Small intestine (tissue), 7 donors: ENCODE measurements around the gene REPIN1. TPM values are rescaled to one million over a fixed set of nuclear protein-coding genes. Genes with fewer than 3 reads are reported as not detected.

Source experiments
- DNase-seq, 2 donors: peaks; one replicate each; pipeline versions ENCODE4 v3.0.0 to v3.0.0-alpha.2; 2013
- FAIRE-seq: peaks from 2 replicates; lab custom pipeline; 2012; peaks lifted over from hg19 to GRCh38; lab: Jason Lieb, UNC
- H3K27ac ChIP-seq, 3 donors: one replicate each; pipeline ENCODE4 v1.5.1; 2013; ENCODE audit warnings: low read length in 2 of 3, mild to moderate bottlenecking in 2 of 3, control low read depth in 1 of 3, inconsistent platforms in 1 of 3, low read depth in 1 of 3, moderate library complexity in 1 of 3
- H3K27me3 ChIP-seq, 3 donors: one replicate each; pipeline ENCODE4 v1.6.1; 2013; ENCODE audit warnings: low read length in 3 of 3, inconsistent platforms in 1 of 3; ENCODE audit not compliant: control insufficient read depth in 3 of 3, insufficient read depth in 3 of 3
- H3K36me3 ChIP-seq, 3 donors: one replicate each; pipeline ENCODE4 v1.6.1; 2013; ENCODE audit warnings: low read length in 3 of 3, inconsistent platforms in 1 of 3, low read depth in 1 of 3, mild to moderate bottlenecking in 1 of 3, moderate library complexity in 1 of 3; ENCODE audit not compliant: control insufficient read depth in 3 of 3, insufficient read depth in 2 of 3
- H3K4me1 ChIP-seq, 3 donors: one replicate each; pipeline ENCODE4 v1.6.1; 2013; ENCODE audit warnings: low read length in 2 of 3, inconsistent platforms in 1 of 3, low read depth in 1 of 3, mild to moderate bottlenecking in 1 of 3, moderate library complexity in 1 of 3; ENCODE audit not compliant: control insufficient read depth in 3 of 3, insufficient read depth in 2 of 3
- H3K4me3 ChIP-seq, 3 donors: one replicate each; pipeline ENCODE4 v1.5.1; 2013; ENCODE audit warnings: low read length in 3 of 3, control low read depth in 1 of 3, inconsistent platforms in 1 of 3, low read depth in 1 of 3, mild to moderate bottlenecking in 1 of 3, moderate library complexity in 1 of 3
- H3K9me3 ChIP-seq, 2 donors: one replicate each; pipeline ENCODE4 v1.6.1; 2013; ENCODE audit warnings: low read depth in 1 of 2, low read length in 1 of 2; ENCODE audit not compliant: control insufficient read depth in 2 of 2, insufficient read depth in 1 of 2
- WGBS, 3 donors: extraction: QIAGEN DNeasy Blood & Tissue Kit; methylation state at CpG; one replicate each; pipeline ENCODE4 v1.1.7; 2013; 5-methylcytosine and 5-hydroxymethylcytosine counted together
- polyA plus RNA-seq, 4 donors: library from polyadenylated mRNA; stranded (reverse) in 3 of 4; unstranded in 1 of 4; fragments of 200-250 nt in 3 of 4; fragments of 120-200 nt in 1 of 4; gene quantifications; one replicate each; pipeline versions ENCODE4 v1.2.1 to v1.2.3, GENCODE V29; 2013
- donor health status: healthy with polysubstance abuse.
- donor health status: control.
- donor health status: control.
- donor health status: Bipolar disorder and iron deficiency.
- donor health status: healthy.

Gene REPIN1
- polyA plus RNA-seq, 4 donors = 46.5 to 138 (median 78.0) TPM

GRCh38 chr7:150358433-150358832 lies 10.2 kb upstream of the REPIN1 start:
- no peaks in the 10 kb centered on the region for H3K36me3 ChIP-seq
- FAIRE-seq = no peak

GRCh38 chr7:150358988-150359621 lies 9.5 kb upstream of the REPIN1 start:
- Histone ChIP-seq H3K4me1 (peaks cover 1 to 5% (median 2%) of the 10 kb centered on the region in 3 donors), H3K4me3 (no peak overlapping the region), H3K27ac (no peak overlapping the region), H3K27me3 (no peaks in the 10 kb centered on the region), H3K36me3 (no peaks in the 10 kb centered on the region), H3K9me3 (no peaks in the 10 kb centered on the region)
- 81 to 93% (median 82%) methylated on average over 4 of the region's 4 CpGs for WGBS, 3 donors
- DNase-seq (no peak), FAIRE-seq (no peak)

More at GRCh38 chr7:150358433-150358832, 10.2 kb upstream of the REPIN1 start:
- H3K27me3 ChIP-seq = no peaks in the 10 kb centered on the region
- no peak overlapping the region for H3K27ac ChIP-seq
- DNase-seq = no peak
- H3K9me3 ChIP-seq = no peaks in the 10 kb centered on the region
- WGBS, 3 donors = 85 to 94% (median 91%) methylated on average over 4 of the region's 4 CpGs
- H3K4me3 ChIP-seq = no peak overlapping the region
- peaks cover 1 to 5% (median 2%) of the 10 kb centered on the region in 3 donors for H3K4me1 ChIP-seq

GRCh38 chr7:150359622-150360362 lies 8.8 kb upstream of the REPIN1 start:
- WGBS, 3 donors = 99 to 100% (median 100%) methylated on average over 2 of the region's 2 CpGs
- FAIRE-seq (no peak), DNase-seq (no peak)
- Histone ChIP-seq H3K4me1 (peaks cover 1 to 5% (median 2%) of the 10 kb centered on the region in 3 donors), H3K9me3 (no peaks in the 10 kb centered on the region), H3K27me3 (no peaks in the 10 kb centered on the region), H3K27ac (no peak overlapping the region), H3K36me3 (no peaks in the 10 kb centered on the region), H3K4me3 (no peak overlapping the region)

GRCh38 chr7:150360363-150361058 lies 8.1 kb upstream of the REPIN1 start:
- H3K27me3 ChIP-seq = no peaks in the 10 kb centered on the region

GRCh38 chr7:150361402-150361801 lies 7.2 kb upstream of the REPIN1 start:
- peaks cover 1 to 12% (median 2%) of the 10 kb centered on the region in 3 donors for H3K4me1 ChIP-seq
- 75 to 91% (median 85%) methylated on average over 7 of the region's 7 CpGs for WGBS, 3 donors
- no peaks in the 10 kb centered on the region for H3K27me3 ChIP-seq
- H3K27ac ChIP-seq = no peak overlapping the region
- no peak overlapping the region for H3K4me3 ChIP-seq
- no peaks in the 10 kb centered on the region for H3K36me3 ChIP-seq
- DNase-seq (no peak), FAIRE-seq (no peak)
- no peaks in the 10 kb centered on the region for H3K9me3 ChIP-seq

More at GRCh38 chr7:150360363-150361058, 8.1 kb upstream of the REPIN1 start:
- DNase-seq = no peak
- Histone ChIP-seq H3K9me3 (no peaks in the 10 kb centered on the region), H3K4me1 (peaks cover 1 to 5% (median 2%) of the 10 kb centered on the region in 3 donors), H3K36me3 (no peaks in the 10 kb centered on the region), H3K27ac (no peak overlapping the region), H3K4me3 (no peak overlapping the region)
- 81 to 88% (median 84%) methylated on average over 5 of the region's 5 CpGs for WGBS, 3 donors
- FAIRE-seq = no peak

GRCh38 chr7:150361807-150362621 lies 6.6 kb upstream of the REPIN1 start:
- no peak for DNase-seq
- Histone ChIP-seq H3K36me3 (no peaks in the 10 kb centered on the region), H3K4me3 (no peak overlapping the region), H3K27me3 (no peaks in the 10 kb centered on the region), H3K9me3 (no peaks in the 10 kb centered on the region), H3K4me1 (peaks cover 1 to 14% (median 2%) of the 10 kb centered on the region in 3 donors), H3K27ac (no peak overlapping the region)
- 84 to 92% (median 90%) methylated on average over 18 of the region's 18 CpGs for WGBS, 3 donors
- FAIRE-seq = no peak

- Histone ChIP-seq H3K27me3 (no peaks in the 10 kb centered on the region), H3K4me1 (peaks cover 0 to 20% (median 0%) of the 10 kb centered on the region in 3 donors), H3K4me3 (no peak overlapping the region), H3K9me3 (no peaks in the 10 kb centered on the region), H3K27ac (no peak overlapping the region), H3K36me3 (no peaks in the 10 kb centered on the region)
- FAIRE-seq (no peak), DNase-seq (no peak)
- 86 to 87% (median 87%) methylated on average over 4 of the region's 4 CpGs for WGBS, 3 donors
These were observed 5.3 kb upstream of the REPIN1 start for GRCh38 chr7:150363370-150363769.

- DNase-seq (no peak), FAIRE-seq (no peak)
- no peak overlapping the region for H3K4me3 ChIP-seq
- H3K9me3 ChIP-seq = no peaks in the 10 kb centered on the region
- peaks cover 0 to 20% (median 0%) of the 10 kb centered on the region in 3 donors for H3K4me1 ChIP-seq
- no peak overlapping the region for H3K27ac ChIP-seq
- no peaks in the 10 kb centered on the region for H3K36me3 ChIP-seq
- 74 to 87% (median 82%) methylated on average over 5 of the region's 5 CpGs for WGBS, 3 donors
- H3K27me3 ChIP-seq = no peaks in the 10 kb centered on the region
These were observed 4.8 kb upstream of the REPIN1 start for GRCh38 chr7:150363872-150364271.
